Prostate gland (tissue), 2 donors: ENCODE data around the gene STK39. TPM values are rescaled to one million over a fixed set of nuclear protein-coding genes. Genes with fewer than 3 reads are reported as not detected.
"Not testable (repeated sequence)": the region's sequence is repeated elsewhere in the genome, so short reads cannot be mapped to it uniquely, and the experiment has no call there.

Experiments
- DNase-seq: peaks from one replicate; pipeline ENCODE4 v3.0.0-alpha.2; 2019; ENCODE audit warnings: low spot score
- H3K27ac ChIP-seq, 2 donors: fragments of 200-600 bp; sonication (generic); 2 replicates each; pipeline ENCODE4 v1.5.1; 2017 to 2019
- H3K27me3 ChIP-seq: fragments of 200-600 bp; sonication (generic); replicated peaks from 2 replicates; pipeline ENCODE4 v1.5.1; 2019; ENCODE audit not compliant: insufficient read depth
- H3K36me3 ChIP-seq, 2 donors: fragments of 200-600 bp; sonication (generic); 1 replicate in 1 of 2; 2 replicates in 1 of 2; pipeline versions ENCODE4 v1.5.1 to v1.8.1; 2017 to 2019
- H3K4me1 ChIP-seq: fragments of 200-600 bp; sonication (generic); replicated peaks from 2 replicates; pipeline ENCODE4 v1.5.1; 2019
- H3K4me3 ChIP-seq, 2 donors: fragments of 200-600 bp; sonication (generic); 2 replicates each; pipeline ENCODE4 v1.5.1; 2017 to 2019
- H3K9me3 ChIP-seq: fragments of 200-600 bp; sonication (generic); 2 replicates; pipeline ENCODE4 v1.5.1; 2017
- CTCF ChIP-seq, 4 experiments: fragments of 200-600 bp in 2 of 4; fragments of 450-650 bp in 2 of 4; sonication (generic) in 2 of 4; IDR thresholded peaks; 1 replicate in 3 of 4; 2 replicates in 1 of 4; pipeline ENCODE4 v1.5.1; 2016 to 2019; ENCODE audit warnings: antibody characterized with exemption in 4 of 4, mild to moderate bottlenecking in 2 of 4, moderate library complexity in 2 of 4
- POLR2A ChIP-seq: fragments of 450-650 bp; IDR thresholded peaks from one replicate; pipeline ENCODE4 v1.6.1; 2016; ENCODE audit warnings: antibody characterized with exemption, mild to moderate bottlenecking
- POLR2AphosphoS5 ChIP-seq: sonication (generic); formaldehyde crosslinking; IDR thresholded peaks from one replicate; pipeline ENCODE4 v1.6.1; 2017; ENCODE audit warnings: antibody characterized with exemption
- WGBS: methylation state at CpG from one replicate; pipeline ENCODE4 v1.1.5; 2018; 5-methylcytosine and 5-hydroxymethylcytosine counted together
- intact Hi-C: fragments of 100-400 bp; cut with DNase I; formaldehyde crosslinking; loops from one replicate; pipeline ENCODE4 v1.14.2; 2022
- total RNA-seq, 2 donors: library from RNA; depleted of rRNA; stranded (reverse); fragments of >200 nt; gene quantifications; one replicate each; pipeline ENCODE4 v1.1.0, GENCODE V29; 2016

The STK39 gene
- total RNA-seq, 2 donors from 2014 or later: 32.2 to 54.7 TPM

- 96% methylated on average over 6 of the region's 6 CpGs for WGBS
- DNase-seq: no peak
- H3K27me3 ChIP-seq: no peaks in the 10 kb centered on the region
- no peaks in the 10 kb centered on the region for H3K36me3 ChIP-seq
- TF ChIP-seq CTCF (IDR thresholded peaks at IDR 0.05) (no peak), POLR2A (no peak), POLR2AphosphoS5 (no peak)
- intact Hi-C loops: no loop called here
- no peak overlapping the region for H3K27ac ChIP-seq
- peaks cover 4% of the 10 kb centered on the region for H3K4me1 ChIP-seq
- no peak overlapping the region for H3K4me3 ChIP-seq
- H3K9me3 ChIP-seq: no peaks in the 10 kb centered on the region
These were observed 115.0 kb downstream of the STK39 start for GRCh38 chr2:168132389-168132788.

- H3K27ac ChIP-seq: no peak overlapping the region
- H3K27me3 ChIP-seq: no peaks in the 10 kb centered on the region
- no peak for TF ChIP-seq CTCF (IDR thresholded peaks at IDR 0.05)
- no peak for TF ChIP-seq POLR2A
- no peak for TF ChIP-seq POLR2AphosphoS5
- DNase-seq: no peak
- H3K9me3 ChIP-seq: no peaks in the 10 kb centered on the region
- H3K4me1 ChIP-seq: peaks cover 2% of the 10 kb centered on the region
- no peaks in the 10 kb centered on the region for H3K36me3 ChIP-seq
- no peak overlapping the region for H3K4me3 ChIP-seq
- intact Hi-C loops: no loop called here
These were observed 117.0 kb downstream of the STK39 start for GRCh38 chr2:168130346-168130745.

- Histone ChIP-seq H3K4me3 (no peak overlapping the region), H3K4me1 (no peaks in the 10 kb centered on the region), H3K9me3 (no peaks in the 10 kb centered on the region), H3K27ac (no peak overlapping the region), H3K27me3 (no peaks in the 10 kb centered on the region), H3K36me3 (no peaks in the 10 kb centered on the region)
- 84% methylated on average over 4 of the region's 4 CpGs for WGBS
- intact Hi-C loops: loop anchor here (10.0 kb wide), 1 partner anchor 797 kb away; no protein-coding TSS in a partner anchor
- no peak for DNase-seq
- TF ChIP-seq POLR2AphosphoS5 (no peak), POLR2A (no peak), CTCF (IDR thresholded peaks at IDR 0.05) (no peak)
These were observed 120.0 kb downstream of the STK39 start for GRCh38 chr2:168127371-168127770.

- not testable (repeated sequence) for DNase-seq, H3K9me3 ChIP-seq, H3K27ac ChIP-seq, H3K36me3 ChIP-seq, H3K27me3 ChIP-seq, H3K4me3 ChIP-seq, H3K4me1 ChIP-seq
- WGBS: 100% methylated on average over 1 of the region's 1 CpG
- intact Hi-C loops: loop anchor here (10.0 kb wide), 1 partner anchor 803 kb away; no protein-coding TSS in a partner anchor
These were observed 125.2 kb downstream of the STK39 start for GRCh38 chr2:168122210-168122609.

- WGBS: 97% methylated on average over 3 of the region's 3 CpGs
- DNase-seq: no peak
- no peaks in the 10 kb centered on the region for H3K36me3 ChIP-seq
- H3K9me3 ChIP-seq: no peaks in the 10 kb centered on the region
- H3K4me3 ChIP-seq: no peak overlapping the region
- TF ChIP-seq CTCF (IDR thresholded peaks at IDR 0.05): no peak
- no peak for TF ChIP-seq POLR2A
- TF ChIP-seq POLR2AphosphoS5: no peak
- H3K27me3 ChIP-seq: no peaks in the 10 kb centered on the region
- H3K4me1 ChIP-seq: no peaks in the 10 kb centered on the region
- intact Hi-C loops: loop anchor here (10.0 kb wide), 1 partner anchor 804 kb away; no protein-coding TSS in a partner anchor
- no peak overlapping the region for H3K27ac ChIP-seq
These were observed 126.7 kb downstream of the STK39 start for GRCh38 chr2:168120730-168121129.
